ENCODE measurements around the gene IFNW1.

IFNW1 gene

GRCh38 chr9:21154018-21154608, 12.5 kb upstream of the IFNW1 start:
- Histone ChIP-seq H3K27ac (ENCODE audit: low read depth, low read length, poor library complexity, severe bottlenecking) (no peak overlapping the region), H3K79me2 (ENCODE audit: insufficient read depth, low read length) (no peaks in the 10 kb centered on the region), H3K9me2 (ENCODE audit: low read depth, low read length) (no peaks in the 10 kb centered on the region), H3K9ac (ENCODE audit: low read length) (no peak overlapping the region), H3K4me3 (ENCODE audit: low read depth, low read length, poor library complexity, severe bottlenecking) (no peak overlapping the region), H2AFZ (ENCODE audit: low read length) (no peak overlapping the region), H3F3A (ENCODE audit: insufficient read depth, low read length) (no peaks in the 10 kb centered on the region), H3K4me2 (ENCODE audit: low read length) (no peak overlapping the region), H3K9me3 (ENCODE audit: low read length) (no peaks in the 10 kb centered on the region), H3K36me3 (ENCODE audit: insufficient read depth, low read length) (no peaks in the 10 kb centered on the region), H3K4me1 (ENCODE audit: insufficient read depth, low read length, severe bottlenecking) (no peaks in the 10 kb centered on the region), H4K20me1 (ENCODE audit: insufficient read depth, low read length) (no peaks in the 10 kb centered on the region), H3K27me3 (ENCODE audit: insufficient read depth, low read length) (no peaks in the 10 kb centered on the region)
- TF ChIP-seq, protein P1, sequence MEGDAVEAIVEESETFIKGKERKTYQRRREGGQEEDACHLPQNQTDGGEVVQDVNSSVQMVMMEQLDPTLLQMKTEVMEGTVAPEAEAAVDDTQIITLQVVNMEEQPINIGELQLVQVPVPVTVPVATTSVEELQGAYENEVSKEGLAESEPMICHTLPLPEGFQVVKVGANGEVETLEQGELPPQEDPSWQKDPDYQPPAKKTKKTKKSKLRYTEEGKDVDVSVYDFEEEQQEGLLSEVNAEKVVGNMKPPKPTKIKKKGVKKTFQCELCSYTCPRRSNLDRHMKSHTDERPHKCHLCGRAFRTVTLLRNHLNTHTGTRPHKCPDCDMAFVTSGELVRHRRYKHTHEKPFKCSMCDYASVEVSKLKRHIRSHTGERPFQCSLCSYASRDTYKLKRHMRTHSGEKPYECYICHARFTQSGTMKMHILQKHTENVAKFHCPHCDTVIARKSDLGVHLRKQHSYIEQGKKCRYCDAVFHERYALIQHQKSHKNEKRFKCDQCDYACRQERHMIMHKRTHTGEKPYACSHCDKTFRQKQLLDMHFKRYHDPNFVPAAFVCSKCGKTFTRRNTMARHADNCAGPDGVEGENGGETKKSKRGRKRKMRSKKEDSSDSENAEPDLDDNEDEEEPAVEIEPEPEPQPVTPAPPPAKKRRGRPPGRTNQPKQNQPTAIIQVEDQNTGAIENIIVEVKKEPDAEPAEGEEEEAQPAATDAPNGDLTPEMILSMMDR (IDR thresholded peaks at IDR 0.05; ENCODE audit: low read length): peak; percentile 31; the same call in 1 of the 2 replicates
- TF ChIP-seq EZH2 (IDR thresholded peaks at IDR 0.05; ENCODE audit: borderline replicate concordance, low read length): no peak

DNA sequence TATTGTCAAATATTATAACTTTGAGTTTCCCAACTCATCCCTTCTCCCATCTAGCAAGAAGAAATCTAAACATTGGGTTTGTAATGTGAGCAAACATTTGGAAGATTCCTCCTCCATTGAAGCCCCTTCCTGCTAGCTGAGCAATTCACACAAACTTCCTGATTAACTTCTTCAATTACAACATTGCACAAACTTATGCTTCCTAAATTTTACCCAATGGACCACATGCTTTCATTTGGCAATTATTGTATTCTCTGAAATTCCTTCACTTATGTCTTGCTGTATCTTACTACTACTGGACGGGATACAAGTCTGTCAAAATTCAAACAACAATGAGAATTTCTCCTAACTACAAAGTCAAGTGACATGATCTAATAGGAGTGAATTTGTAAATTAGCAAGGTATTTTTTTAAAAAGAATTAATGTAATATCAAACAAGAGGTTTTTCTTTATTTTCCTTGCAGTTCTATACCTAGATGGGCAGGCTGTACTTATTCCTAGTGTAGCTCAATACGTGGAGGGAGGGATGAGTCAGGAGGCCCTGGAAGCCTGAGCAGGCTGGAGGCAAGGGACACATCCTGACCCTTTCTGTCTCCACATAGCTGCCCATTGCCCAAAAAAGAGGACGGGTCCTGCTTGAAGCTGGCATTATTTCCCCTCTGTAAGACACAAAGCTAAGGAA, 11.8 kb upstream of the IFNW1 start:
- Histone ChIP-seq H2AFZ (ENCODE audit: low read length) (no peak overlapping the region), H3K36me3 (ENCODE audit: insufficient read depth, low read length) (no peaks in the 10 kb centered on the region), H3K27me3 (ENCODE audit: insufficient read depth, low read length) (no peaks in the 10 kb centered on the region), H3K79me2 (ENCODE audit: insufficient read depth, low read length) (no peaks in the 10 kb centered on the region), H3K4me2 (ENCODE audit: low read length) (no peak overlapping the region), H3K4me3 (ENCODE audit: low read depth, low read length, poor library complexity, severe bottlenecking) (no peak overlapping the region), H3K27ac (ENCODE audit: low read depth, low read length, poor library complexity, severe bottlenecking) (no peak overlapping the region), H3F3A (ENCODE audit: insufficient read depth, low read length) (no peaks in the 10 kb centered on the region), H3K9me3 (ENCODE audit: low read length) (no peaks in the 10 kb centered on the region), H3K9ac (ENCODE audit: low read length) (no peak overlapping the region), H3K4me1 (ENCODE audit: insufficient read depth, low read length, severe bottlenecking) (no peaks in the 10 kb centered on the region), H4K20me1 (ENCODE audit: insufficient read depth, low read length) (no peaks in the 10 kb centered on the region), H3K9me2 (ENCODE audit: low read depth, low read length) (no peaks in the 10 kb centered on the region)
- TF ChIP-seq, protein P1 (IDR thresholded peaks at IDR 0.05; ENCODE audit: low read length): no peak
- TF ChIP-seq EZH2 (IDR thresholded peaks at IDR 0.05; ENCODE audit: borderline replicate concordance, low read length): no peak

DNA sequence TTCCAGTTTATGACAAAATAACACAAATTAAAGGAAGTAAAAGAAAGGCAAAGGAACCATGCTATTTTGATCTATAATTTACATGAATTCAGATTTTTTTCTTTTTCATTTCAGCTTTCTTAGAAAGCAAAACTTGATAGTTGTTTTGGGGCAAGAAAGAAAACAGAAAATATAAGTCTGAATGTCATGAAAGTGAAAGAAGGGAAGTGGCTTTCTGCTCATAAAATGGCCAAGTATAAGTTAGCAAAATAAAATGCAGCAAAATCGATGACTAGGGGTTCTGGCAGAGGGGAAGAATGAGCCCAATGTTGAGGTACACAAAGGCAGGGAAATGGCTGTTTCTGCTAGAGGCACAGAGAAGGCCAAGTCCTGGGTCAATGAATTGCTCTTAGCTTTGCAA, 3.0 kb upstream of the IFNW1 start:
- Histone ChIP-seq H3K27ac (ENCODE audit: low read depth, low read length, poor library complexity, severe bottlenecking) (no peak overlapping the region), H2AFZ (ENCODE audit: low read length) (no peak overlapping the region), H3K9ac (ENCODE audit: low read length) (no peak overlapping the region)

More for the DNA sequence above, 3.0 kb upstream of the IFNW1 start:
- H3K36me3 ChIP-seq (ENCODE audit: insufficient read depth, low read length): no peaks in the 10 kb centered on the region
- no peaks in the 10 kb centered on the region for H3K27me3 ChIP-seq (ENCODE audit: insufficient read depth, low read length)
- H3K4me3 ChIP-seq (ENCODE audit: low read depth, low read length, poor library complexity, severe bottlenecking): no peak overlapping the region
- H4K20me1 ChIP-seq (ENCODE audit: insufficient read depth, low read length): no peaks in the 10 kb centered on the region
- no peaks in the 10 kb centered on the region for H3K79me2 ChIP-seq (ENCODE audit: insufficient read depth, low read length)
- H3F3A ChIP-seq (ENCODE audit: insufficient read depth, low read length): no peaks in the 10 kb centered on the region
- no peak overlapping the region for H3K4me2 ChIP-seq (ENCODE audit: low read length)
- TF ChIP-seq, protein P1 (IDR thresholded peaks at IDR 0.05; ENCODE audit: low read length): no peak
- no peak for TF ChIP-seq EZH2 (IDR thresholded peaks at IDR 0.05; ENCODE audit: borderline replicate concordance, low read length)
- no peaks in the 10 kb centered on the region for H3K4me1 ChIP-seq (ENCODE audit: insufficient read depth, low read length, severe bottlenecking)
- H3K9me3 ChIP-seq (ENCODE audit: low read length): no peaks in the 10 kb centered on the region
- H3K9me2 ChIP-seq (ENCODE audit: low read depth, low read length): no peaks in the 10 kb centered on the region

All from OCI-LY1 (cell line).